Measurements from ENCODE around the gene GPR3. TPM values are rescaled to one million over a fixed set of nuclear protein-coding genes. Genes with fewer than 3 reads are reported as not detected.

GPR3 gene
- total and polyA plus RNA-seq, 4 donors = 0.51 to 1.8 (median 0.94) TPM

GRCh38 chr1:27433706-27434105 lies 41.3 kb downstream of the GPR3 start:
- WGBS, 2 donors = 89 to 92% methylated on average over 3 of the region's 3 CpGs
- Histone ChIP-seq H3K4me3 (no peak overlapping the region), H3K9ac (ENCODE audit: insufficient read depth in 1 of 2, low read length in 2 of 2) (no peak overlapping the region), H3K36me3 (ENCODE audit: control insufficient read depth in 4 of 4, insufficient read depth in 4 of 4, low read length in 4 of 4) (no peaks in the 10 kb centered on the region), H3K9me3 (ENCODE audit: control insufficient read depth in 4 of 4, insufficient read depth in 3 of 4, low read length in 3 of 4) (no peaks in the 10 kb centered on the region), H3K27ac (ENCODE audit: low read depth in 1 of 2, low read length in 1 of 2) (peak overlapping the region in 1 of 2 donors; percentile 17), H3K27me3 (ENCODE audit: control insufficient read depth in 3 of 3, insufficient read depth in 3 of 3, low read length in 2 of 3) (no peaks in the 10 kb centered on the region), H3K4me1 (ENCODE audit: control insufficient read depth in 5 of 5, insufficient read depth in 5 of 5, low read length in 5 of 5) (peaks cover 24 to 64% (median 28%) of the 10 kb centered on the region in 5 donors)
- ATAC-seq (ENCODE audit: insufficient read depth, low FRiP score) (no peak), DNase-seq (no peak)
- TF ChIP-seq CTCF (IDR thresholded peaks at IDR 0.05; ENCODE audit: control extremely low read depth, extremely low read depth) = no peak

- no peaks in the 10 kb centered on the region for H3K27me3 ChIP-seq (ENCODE audit: control insufficient read depth in 3 of 3, insufficient read depth in 3 of 3, low read length in 2 of 3)
- peaks cover 22 to 63% (median 27%) of the 10 kb centered on the region in 5 donors for H3K4me1 ChIP-seq (ENCODE audit: control insufficient read depth in 5 of 5, insufficient read depth in 5 of 5, low read length in 5 of 5)
- H3K36me3 ChIP-seq (ENCODE audit: control insufficient read depth in 4 of 4, insufficient read depth in 4 of 4, low read length in 4 of 4) = peaks cover 0 to 1% (median 0%) of the 10 kb centered on the region in 4 donors
- WGBS, 2 donors = 25 to 33% methylated on average over 2 of the region's 2 CpGs
- H3K27ac ChIP-seq (ENCODE audit: low read depth in 1 of 2, low read length in 1 of 2) = peak overlapping the region; percentile 59 to 98
- H3K9me3 ChIP-seq (ENCODE audit: control insufficient read depth in 4 of 4, insufficient read depth in 3 of 4, low read length in 3 of 4) = no peaks in the 10 kb centered on the region
- DNase-seq (peak in 1 of 3 donors; percentile 44), ATAC-seq (ENCODE audit: insufficient read depth, low FRiP score) (peak; percentile 37)
- peak overlapping the region in 1 of 2 donors; percentile 8 for H3K9ac ChIP-seq (ENCODE audit: insufficient read depth in 1 of 2, low read length in 2 of 2)
- no peak for TF ChIP-seq CTCF (IDR thresholded peaks at IDR 0.05; ENCODE audit: control extremely low read depth, extremely low read depth)
- H3K4me3 ChIP-seq = no peak overlapping the region
These were observed 43.3 kb downstream of the GPR3 start for GRCh38 chr1:27435566-27436203.

- peak; percentile 34 to 79 (median 68) for DNase-seq
- peak overlapping the region in 1 of 2 donors; percentile 26 for H3K9ac ChIP-seq (ENCODE audit: insufficient read depth in 1 of 2, low read length in 2 of 2)
- H3K27me3 ChIP-seq (ENCODE audit: control insufficient read depth in 3 of 3, insufficient read depth in 3 of 3, low read length in 2 of 3) = no peaks in the 10 kb centered on the region
- peak overlapping the region; percentile 59 to 98 for H3K27ac ChIP-seq (ENCODE audit: low read depth in 1 of 2, low read length in 1 of 2)
- H3K9me3 ChIP-seq (ENCODE audit: control insufficient read depth in 4 of 4, insufficient read depth in 3 of 4, low read length in 3 of 4) = no peaks in the 10 kb centered on the region
- H3K36me3 ChIP-seq (ENCODE audit: control insufficient read depth in 4 of 4, insufficient read depth in 4 of 4, low read length in 4 of 4) = peaks cover 0 to 4% (median 0%) of the 10 kb centered on the region in 4 donors
- no peak overlapping the region for H3K4me3 ChIP-seq
- peak; percentile 74 for ATAC-seq (ENCODE audit: insufficient read depth, low FRiP score)
- WGBS, 2 donors = 27 to 50% methylated on average over 5 of the region's 5 CpGs
- TF ChIP-seq CTCF (IDR thresholded peaks at IDR 0.05; ENCODE audit: control extremely low read depth, extremely low read depth) = no peak
- H3K4me1 ChIP-seq (ENCODE audit: control insufficient read depth in 5 of 5, insufficient read depth in 5 of 5, low read length in 5 of 5) = peaks cover 14 to 60% (median 23%) of the 10 kb centered on the region in 5 donors
These were observed 44.1 kb downstream of the GPR3 start for GRCh38 chr1:27436204-27437159.
